ENCODE measurements around the gene TUBB4A.

TUBB4A gene

DNA sequence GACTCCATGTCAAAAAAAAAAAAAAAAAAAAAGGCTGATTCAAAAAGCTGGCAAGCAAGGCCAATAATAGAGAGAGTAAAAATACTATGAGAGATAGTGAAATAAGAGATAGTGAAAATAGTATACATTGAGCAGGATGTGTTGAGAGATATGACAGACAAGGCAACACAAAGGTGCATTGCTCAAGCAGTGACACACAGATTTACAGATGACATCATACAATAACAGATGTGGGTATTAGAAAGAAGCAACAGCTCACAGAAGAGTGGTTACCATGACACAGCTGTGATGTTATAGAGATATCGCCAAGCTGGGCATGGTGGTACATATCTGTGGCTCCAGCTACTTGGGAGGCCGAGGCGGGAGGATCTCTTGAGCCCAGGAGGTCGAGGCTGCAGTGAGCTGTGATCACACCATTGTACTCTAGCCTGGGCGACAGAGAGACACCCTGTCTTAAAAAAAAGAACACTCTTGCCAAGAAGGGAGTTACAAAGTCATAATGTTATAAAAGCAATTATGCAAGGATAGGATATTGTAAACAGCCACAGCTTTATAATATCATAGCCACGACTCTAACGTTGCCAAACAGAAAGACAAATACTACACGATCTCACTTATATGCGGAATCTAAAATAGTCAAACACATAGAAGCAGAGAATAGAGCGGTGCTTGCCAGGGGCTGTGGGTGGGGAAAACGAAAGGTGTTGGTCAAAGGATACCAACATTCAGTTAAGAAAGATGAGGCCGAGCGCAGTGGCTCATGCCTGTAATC is 39.0 kb upstream of the TUBB4A start:
- Histone ChIP-seq H3K4me3 (ENCODE audit: low read depth in 1 of 2, low read length in 2 of 2) (no peak overlapping the region), H3K9ac (ENCODE audit: low read depth, low read length) (no peak overlapping the region), H3K9me3 (ENCODE audit: insufficient read depth, low read length, severe bottlenecking) (peaks cover under 1% of the 10 kb centered on the region), H3K27me3 (ENCODE audit: insufficient read depth, low read length, poor library complexity) (no peaks in the 10 kb centered on the region), H2AFZ (ENCODE audit: low read depth, low read length) (no peak overlapping the region), H4K20me1 (ENCODE audit: insufficient read depth, low read length) (no peaks in the 10 kb centered on the region), H3K36me3 (ENCODE audit: insufficient read depth, low read length) (no peaks in the 10 kb centered on the region; the same call in 1 of the 2 replicates), H3K27ac (ENCODE audit: low read length) (no peak overlapping the region), H3K79me2 (ENCODE audit: insufficient read depth, low read length) (no peaks in the 10 kb centered on the region), H3K4me1 (ENCODE audit: insufficient read depth, low read length) (peaks cover 28% of the 10 kb centered on the region), H3K4me2 (ENCODE audit: insufficient read depth, low read length) (no peak overlapping the region)
- DNase-seq (no peak), ATAC-seq (ENCODE audit: insufficient read depth, low read depth) (no peak)
- TF ChIP-seq EZH2 (IDR thresholded peaks at IDR 0.05; ENCODE audit: borderline replicate concordance, low read depth, low read length, severe bottlenecking) (no peak), CTCF (IDR thresholded peaks at IDR 0.05; ENCODE audit: borderline replicate concordance, extremely low read depth, low read length, poor library complexity, severe bottlenecking) (no peak)

DNA sequence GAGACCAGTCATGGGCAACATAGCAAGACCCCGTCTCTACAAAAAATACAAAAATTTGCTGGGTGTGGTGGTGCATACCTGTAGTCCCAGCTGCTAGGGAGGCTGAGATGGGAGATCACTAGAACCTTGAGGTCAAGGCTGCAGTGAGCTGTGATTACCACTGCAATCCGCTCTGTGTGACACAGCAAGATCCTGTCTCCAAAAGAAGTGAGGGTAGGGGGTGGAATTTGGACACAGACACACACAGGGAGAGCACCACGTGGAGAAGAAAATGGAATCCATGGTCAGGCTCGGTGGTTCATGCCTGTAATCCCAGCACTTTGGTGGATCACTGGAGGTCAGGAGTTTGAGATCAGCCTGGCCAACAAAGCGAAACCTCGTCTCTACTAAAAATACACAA is 37.4 kb upstream of the TUBB4A start:
- TF ChIP-seq EZH2 (IDR thresholded peaks at IDR 0.05; ENCODE audit: borderline replicate concordance, low read depth, low read length, severe bottlenecking) (no peak), CTCF (IDR thresholded peaks at IDR 0.05; ENCODE audit: borderline replicate concordance, extremely low read depth, low read length, poor library complexity, severe bottlenecking) (no peak)
- Histone ChIP-seq H3K79me2 (ENCODE audit: insufficient read depth, low read length) (no peaks in the 10 kb centered on the region), H2AFZ (ENCODE audit: low read depth, low read length) (no peak overlapping the region), H4K20me1 (ENCODE audit: insufficient read depth, low read length) (no peaks in the 10 kb centered on the region), H3K27ac (ENCODE audit: low read length) (peak overlapping the region; percentile 35; the same call in 1 of the 2 replicates), H3K4me3 (ENCODE audit: low read depth in 1 of 2, low read length in 2 of 2) (no peak overlapping the region), H3K4me1 (ENCODE audit: insufficient read depth, low read length) (peaks cover 34% of the 10 kb centered on the region), H3K36me3 (ENCODE audit: insufficient read depth, low read length) (peaks cover 9% of the 10 kb centered on the region), H3K4me2 (ENCODE audit: insufficient read depth, low read length) (no peak overlapping the region), H3K9me3 (ENCODE audit: insufficient read depth, low read length, severe bottlenecking) (no peaks in the 10 kb centered on the region), H3K9ac (ENCODE audit: low read depth, low read length) (no peak overlapping the region), H3K27me3 (ENCODE audit: insufficient read depth, low read length, poor library complexity) (no peaks in the 10 kb centered on the region)
- ATAC-seq (ENCODE audit: insufficient read depth, low read depth) (no peak), DNase-seq (no peak)

- Histone ChIP-seq H3K9me3 (ENCODE audit: insufficient read depth, low read length, severe bottlenecking) (no peaks in the 10 kb centered on the region), H3K4me1 (ENCODE audit: insufficient read depth, low read length) (peaks cover 59% of the 10 kb centered on the region), H3K79me2 (ENCODE audit: insufficient read depth, low read length) (peaks cover 19% of the 10 kb centered on the region), H4K20me1 (ENCODE audit: insufficient read depth, low read length) (no peaks in the 10 kb centered on the region), H3K27me3 (ENCODE audit: insufficient read depth, low read length, poor library complexity) (no peaks in the 10 kb centered on the region), H3K4me2 (ENCODE audit: insufficient read depth, low read length) (no peak overlapping the region), H2AFZ (ENCODE audit: low read depth, low read length) (no peak overlapping the region), H3K9ac (ENCODE audit: low read depth, low read length) (no peak overlapping the region), H3K36me3 (ENCODE audit: insufficient read depth, low read length) (peaks cover 11% of the 10 kb centered on the region), H3K27ac (ENCODE audit: low read length) (no peak overlapping the region), H3K4me3 (ENCODE audit: low read depth in 1 of 2, low read length in 2 of 2) (no peak overlapping the region)
- ATAC-seq (ENCODE audit: insufficient read depth, low read depth), result no peak
- TF ChIP-seq EZH2 (IDR thresholded peaks at IDR 0.05; ENCODE audit: borderline replicate concordance, low read depth, low read length, severe bottlenecking) (no peak), CTCF (IDR thresholded peaks at IDR 0.05; ENCODE audit: borderline replicate concordance, extremely low read depth, low read length, poor library complexity, severe bottlenecking) (no peak)
- DNase-seq, result no peak
Measured at GRCh38 chr19:6535558-6536137, 33.5 kb upstream of the TUBB4A start.

Measured in DND-41 (cell line).